NCI-H82 treated with DMSO at 0.1 percent for 48 hours (cell line): ENCODE data around the gene TBC1D5.

ENCODE experiments used
- DNase-seq: peaks from one replicate; lab custom pipeline; 2025; ENCODE audit not compliant: unreplicated experiment; lab: John Stamatoyannopoulos, UW

The TBC1D5 gene

DNA sequence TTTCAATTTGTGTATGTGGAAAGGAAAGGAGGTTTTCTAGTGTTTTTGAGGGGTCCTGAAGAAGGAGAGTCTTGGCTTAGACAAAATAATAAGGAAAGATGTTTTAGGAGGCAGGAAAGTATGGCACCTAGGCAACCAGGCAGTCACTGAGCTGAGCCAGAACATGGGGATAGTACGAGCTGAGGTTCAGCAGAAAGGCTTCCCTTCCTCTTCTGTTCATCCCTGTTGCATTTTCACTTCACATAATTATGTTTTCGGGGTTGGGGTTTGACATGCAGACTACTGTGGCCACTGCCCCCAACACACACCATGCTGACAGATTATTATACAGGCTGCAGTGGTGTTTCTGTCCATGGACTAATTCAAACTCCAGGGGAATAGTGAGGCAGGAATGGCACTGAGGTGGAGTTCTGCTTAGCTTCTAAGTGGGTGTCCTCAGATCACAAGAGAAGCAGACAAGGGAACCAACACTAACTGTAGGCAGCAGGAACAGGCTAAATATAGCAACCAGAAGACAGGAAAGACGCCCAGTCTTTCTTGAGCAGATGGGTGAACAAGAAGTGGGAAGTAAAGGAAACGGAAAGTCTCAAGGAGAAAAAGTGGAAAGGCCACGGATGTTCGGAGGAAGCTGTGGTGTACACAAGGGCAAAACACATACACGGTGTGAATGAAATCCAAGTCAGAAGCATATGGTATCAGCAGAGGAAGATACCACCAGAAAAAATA lies 551.9 kb downstream of the TBC1D5 start:
- DNase-seq = no peak

DNA sequence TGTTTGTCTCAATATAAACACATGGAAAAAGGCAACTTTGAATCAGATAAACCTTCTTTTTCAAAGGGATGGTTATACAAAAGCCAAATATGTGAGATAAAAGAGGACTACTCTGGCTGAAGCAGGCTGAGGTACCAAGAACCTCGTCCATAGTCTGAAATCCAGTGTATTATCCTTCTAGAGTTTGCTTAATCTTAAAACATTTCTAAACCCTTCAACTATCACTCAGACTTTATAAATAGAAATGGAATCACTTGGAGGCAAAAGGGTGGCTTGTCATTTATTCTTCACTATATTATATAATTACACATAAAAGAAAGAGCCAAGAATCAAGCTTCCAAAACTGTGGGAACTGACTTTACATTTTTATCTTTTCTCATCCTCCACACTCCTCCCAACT lies 554.1 kb downstream of the TBC1D5 start:
- DNase-seq = no peak

DNA sequence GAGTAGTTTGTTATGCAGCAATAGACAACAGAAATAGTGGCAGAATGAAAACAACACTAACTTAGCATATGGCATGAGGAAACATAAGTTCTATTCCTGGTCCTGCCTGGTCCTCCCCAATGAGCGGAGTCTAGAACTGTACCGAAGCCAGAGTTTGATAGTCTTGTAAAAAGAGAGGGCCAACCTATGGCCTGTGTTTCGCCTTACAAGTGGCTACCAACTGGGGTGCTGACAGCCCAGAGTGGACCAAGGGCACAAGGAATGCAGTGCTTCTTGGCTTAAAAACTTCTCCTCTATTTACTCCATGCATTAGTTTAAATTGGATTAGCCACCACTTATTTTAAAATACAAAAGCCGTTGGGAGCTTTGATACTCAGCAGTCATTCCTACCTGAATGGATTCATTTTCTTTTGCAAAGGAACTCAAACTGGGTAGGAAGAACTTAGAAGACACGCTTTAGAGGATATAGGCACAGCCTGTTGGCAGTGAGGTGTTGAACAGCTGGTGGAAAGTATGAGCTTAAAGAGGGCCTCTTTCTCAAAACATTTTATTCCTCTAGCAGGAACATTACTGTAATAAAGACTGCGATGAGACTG lies 554.7 kb downstream of the TBC1D5 start:
- DNase-seq = no peak

DNA sequence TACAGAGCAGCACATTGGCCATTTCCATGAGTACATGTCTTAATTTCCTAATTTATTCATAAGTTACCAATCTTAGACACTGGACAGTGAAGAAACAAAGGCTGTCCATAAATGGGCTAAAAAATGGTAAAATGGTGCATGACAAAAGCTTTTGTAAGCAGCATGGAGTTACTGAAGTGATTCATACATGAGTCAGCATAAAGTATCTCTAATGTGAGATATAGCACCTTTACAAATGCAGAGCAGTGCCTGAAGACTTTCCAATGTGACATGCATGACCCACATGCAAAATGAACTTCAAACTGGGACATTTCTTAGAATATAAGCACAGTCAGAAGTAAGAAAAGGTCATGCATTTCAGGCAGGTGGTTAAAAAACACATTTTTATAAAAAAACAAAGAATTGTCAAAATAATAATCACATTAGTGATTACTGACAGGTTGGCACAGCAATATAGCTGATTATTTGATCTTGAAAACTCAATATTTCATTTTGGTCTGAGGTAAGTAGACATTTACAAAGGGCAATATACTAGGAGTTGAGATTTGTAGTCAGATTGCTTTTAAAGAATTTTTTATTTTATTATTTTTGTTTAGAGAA lies 558.4 kb downstream of the TBC1D5 start:
- no peak for DNase-seq

DNA sequence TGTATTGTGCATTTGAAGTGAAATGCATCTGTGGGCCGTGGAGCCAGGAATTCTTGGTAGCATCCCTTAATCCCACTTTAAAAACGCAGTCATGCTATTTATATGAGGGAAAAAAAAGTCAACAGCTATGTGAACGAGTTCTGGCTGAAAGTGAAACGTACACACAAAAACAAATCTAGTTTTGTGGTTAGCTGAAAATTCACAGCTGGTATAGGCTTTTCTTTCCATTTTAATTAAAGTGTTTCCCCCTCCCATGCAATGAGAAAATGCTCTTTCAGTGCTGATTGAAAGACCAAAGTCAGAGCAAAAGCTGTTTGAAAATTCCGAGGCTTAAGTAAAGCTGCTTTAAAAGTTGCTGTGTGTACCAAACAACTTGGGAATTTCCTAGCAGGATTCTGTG lies 560.3 kb downstream of the TBC1D5 start:
- DNase-seq = no peak

DNA sequence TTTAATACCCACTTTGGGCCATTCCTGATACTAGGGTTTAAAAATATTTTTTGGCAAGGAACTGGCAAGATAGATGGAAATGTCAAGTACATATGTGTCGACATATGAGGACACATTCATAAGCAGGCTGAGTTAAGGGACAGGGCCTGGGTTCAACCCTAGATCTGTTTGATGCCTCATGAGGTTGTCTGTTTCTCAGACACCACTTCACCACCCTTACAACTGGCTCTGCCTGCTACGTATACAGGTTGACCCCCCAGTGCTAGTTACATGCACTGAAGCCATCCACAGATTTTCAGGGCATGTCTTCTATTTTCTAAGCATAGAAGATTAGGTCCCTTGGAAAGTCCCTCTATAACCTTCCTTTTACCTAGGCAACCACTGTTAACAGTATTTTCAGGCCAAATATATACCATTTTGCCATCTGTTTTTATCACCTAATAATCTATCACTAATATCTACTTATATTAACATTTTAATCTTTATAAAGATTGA lies 561.0 kb downstream of the TBC1D5 start:
- DNase-seq = no peak

DNA sequence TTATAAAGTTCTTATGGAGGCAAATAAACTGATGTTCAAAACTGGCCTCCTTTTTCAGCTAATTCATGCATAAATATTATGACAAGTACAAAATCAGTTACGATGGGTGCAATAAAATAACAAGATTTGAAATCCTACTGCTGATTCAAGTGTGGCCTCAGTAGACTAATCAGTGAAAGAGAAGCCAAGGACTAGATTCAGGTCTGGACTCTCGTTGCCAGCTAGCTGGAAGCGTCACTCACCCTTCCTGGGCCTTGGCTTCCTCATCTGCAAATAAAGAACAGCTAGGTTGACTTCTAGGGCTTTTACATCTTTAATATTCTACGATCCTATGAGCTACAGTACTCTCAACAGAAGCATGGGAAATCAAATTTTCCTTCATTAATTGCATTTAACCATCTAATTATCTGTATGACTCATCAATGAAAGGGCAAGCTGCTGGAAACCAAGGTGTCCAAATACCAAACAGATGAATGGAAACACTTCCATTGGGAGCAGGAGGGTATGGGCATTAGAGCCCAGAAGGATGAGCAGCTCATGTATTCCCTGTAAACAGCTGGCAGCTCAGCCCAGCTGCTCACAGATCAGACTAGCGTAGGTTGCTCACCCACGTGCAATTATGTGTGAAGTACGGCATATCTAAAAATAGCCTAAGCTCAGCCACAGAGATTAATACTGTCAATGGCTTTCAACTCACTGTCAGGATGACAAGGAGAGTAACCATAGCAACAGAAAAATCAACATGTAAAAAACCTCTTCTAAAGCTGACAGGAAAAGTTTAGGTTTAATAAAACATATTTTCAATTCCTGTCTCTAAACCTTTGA lies 562.8 kb downstream of the TBC1D5 start:
- peak; percentile 53 for DNase-seq

DNA sequence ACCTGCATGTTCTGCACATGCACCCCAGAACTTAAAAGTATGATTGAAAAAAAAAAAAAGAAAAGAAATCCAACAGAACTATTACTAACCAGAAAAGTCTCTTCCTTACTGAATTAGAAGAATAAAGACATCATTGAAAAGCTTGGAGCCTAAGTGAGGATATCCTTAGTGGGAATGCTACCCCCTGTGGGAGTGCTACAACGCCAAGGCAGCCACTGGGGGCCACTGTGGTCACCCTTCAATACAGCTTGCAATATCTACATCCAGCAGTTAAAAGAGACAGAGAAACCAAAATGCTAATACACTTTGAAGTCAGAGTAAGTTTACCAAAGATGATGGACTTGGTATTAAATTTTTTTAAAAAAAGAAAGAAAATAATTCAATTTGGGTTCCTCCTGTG lies 565.7 kb downstream of the TBC1D5 start:
- DNase-seq = no peak

DNA sequence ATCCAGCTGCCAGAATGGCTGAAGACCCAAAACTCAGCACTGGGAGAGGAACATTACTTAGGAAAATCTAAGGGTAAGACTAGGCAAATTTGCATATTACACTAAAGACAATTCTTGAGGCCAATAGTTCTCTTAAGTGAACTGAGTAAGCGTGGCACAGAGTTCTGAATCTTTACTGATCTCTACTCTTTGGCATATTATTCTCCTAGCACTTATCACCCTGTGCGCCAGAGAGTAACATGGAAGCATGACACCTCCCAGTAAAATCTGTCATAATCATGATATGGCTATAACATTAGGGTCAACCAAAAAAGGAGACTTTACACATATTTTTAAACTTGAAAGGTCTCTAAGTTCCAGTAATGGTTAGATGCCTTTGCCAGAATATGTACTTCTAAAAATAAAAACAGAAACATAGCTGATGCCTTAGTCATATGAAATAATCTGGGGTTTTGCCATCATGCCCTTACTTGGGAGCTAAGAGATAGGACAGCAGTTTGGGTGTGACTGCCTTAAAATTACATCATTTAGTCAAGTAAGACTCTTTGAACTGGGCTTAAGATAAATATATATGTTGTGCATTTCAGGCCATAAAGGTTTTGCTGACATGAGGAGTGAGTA lies 567.1 kb downstream of the TBC1D5 start:
- no peak for DNase-seq

DNA sequence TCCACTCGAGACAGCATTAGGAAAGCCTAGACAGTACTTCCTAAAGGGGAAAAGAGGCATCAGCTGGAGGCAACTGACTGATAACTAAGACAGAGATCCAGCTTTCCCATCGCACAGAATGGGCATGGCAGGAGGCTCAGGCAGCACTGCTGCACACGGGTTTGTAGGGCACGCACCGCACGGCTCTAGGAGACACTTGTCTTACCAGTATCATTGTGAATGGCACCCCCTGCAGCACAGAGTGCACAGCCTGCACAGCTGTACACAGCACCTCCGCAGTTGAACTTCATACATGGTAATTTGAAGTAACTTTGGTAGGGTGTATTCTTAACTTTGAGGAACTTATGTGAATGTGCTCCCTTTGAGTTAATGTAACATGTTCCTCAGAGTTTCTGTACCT lies 576.1 kb downstream of the TBC1D5 start:
- DNase-seq = no peak

DNA sequence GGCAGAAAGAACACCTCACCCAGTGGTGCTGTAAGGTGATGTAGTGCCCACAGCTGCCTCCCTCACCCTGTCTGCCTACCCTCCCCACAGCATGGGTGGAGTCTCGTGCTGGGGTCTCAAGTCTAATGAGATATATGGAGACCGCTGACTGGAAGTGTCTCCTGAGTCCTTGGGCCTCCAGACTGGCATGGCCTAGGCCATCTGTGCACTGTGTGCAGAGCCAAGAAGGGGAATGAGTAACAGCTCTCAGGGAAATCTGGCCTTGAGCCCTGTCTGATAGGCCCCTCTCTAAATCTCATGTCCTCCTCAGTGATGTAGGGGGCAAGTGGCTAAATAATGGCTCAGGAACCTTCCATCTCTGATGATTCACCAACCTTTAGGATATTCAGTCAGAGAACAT lies 580.3 kb downstream of the TBC1D5 start:
- no peak for DNase-seq

DNA sequence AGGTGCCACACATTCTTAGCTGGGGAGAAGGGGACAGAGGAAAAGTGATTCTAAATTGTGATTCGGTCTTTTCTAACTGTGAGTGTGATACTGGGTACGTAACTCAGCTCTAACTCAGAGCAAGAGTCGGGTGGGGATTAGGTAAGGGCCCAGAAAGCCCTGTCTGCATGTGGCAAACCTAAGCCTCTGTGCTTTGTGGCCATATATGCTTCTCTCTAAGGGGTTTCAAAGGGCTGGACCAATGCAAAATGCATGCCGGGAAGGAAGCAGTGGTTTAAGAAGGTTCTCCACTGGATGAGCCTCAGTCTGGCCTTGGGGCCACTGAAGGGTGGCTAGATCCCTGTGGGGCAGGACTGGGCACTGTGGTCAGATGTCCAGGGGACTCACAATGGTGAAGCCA lies 581.8 kb downstream of the TBC1D5 start:
- no peak for DNase-seq

DNA sequence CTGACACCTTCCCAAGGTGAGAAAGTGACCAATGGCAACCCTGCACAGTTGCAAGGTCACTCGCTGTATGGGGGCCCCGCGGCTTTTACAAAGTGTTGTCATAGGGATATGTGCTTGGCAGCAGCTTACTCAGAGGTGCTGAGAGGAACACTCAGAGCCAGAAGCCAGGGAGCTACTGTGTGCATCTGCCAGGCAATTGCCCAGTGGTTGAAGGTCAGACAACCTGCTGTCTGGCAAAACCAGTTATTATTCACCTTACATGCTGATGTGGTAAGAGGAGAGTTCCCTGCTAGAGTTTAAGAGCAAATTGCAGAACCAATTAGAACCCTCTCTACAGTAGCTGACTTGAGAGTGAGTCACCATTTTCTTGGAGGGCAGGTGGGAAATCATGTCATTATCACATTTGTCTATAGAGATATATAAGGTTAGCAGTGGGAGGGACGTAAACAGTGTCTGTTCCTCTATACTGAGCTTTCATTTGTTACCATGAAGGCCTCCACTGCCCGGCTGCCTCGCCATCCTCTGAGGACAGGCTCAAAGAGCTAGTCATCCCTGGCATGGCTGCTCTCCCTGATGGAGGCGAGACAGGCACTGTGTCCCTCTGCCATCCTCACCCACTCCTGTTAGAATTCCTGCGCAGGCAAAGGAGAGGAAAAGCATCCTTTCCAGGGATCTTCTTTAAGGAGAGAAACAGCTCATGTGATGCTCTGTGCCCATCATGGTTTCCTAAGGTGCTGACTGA lies 583.3 kb downstream of the TBC1D5 start:
- DNase-seq = no peak

DNA sequence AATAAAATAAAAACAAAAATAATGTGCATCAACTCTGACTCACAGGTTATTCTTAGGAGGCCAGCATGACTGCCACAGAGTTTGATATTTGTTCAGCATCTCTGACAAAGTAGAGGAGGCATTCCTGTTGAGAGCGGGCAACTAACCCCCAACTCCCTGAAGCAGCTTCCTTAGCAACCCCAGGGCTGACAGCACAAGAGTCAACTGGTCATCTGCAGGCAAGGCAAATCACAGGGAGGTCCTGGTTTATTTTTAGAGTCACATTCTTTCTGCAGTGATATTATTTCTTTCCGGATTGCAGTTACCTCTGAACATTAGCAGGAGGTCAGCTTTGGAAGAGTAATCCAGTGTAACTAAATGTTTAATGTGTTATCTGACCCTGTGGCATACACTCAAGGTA lies 584.7 kb downstream of the TBC1D5 start:
- no peak for DNase-seq

DNA sequence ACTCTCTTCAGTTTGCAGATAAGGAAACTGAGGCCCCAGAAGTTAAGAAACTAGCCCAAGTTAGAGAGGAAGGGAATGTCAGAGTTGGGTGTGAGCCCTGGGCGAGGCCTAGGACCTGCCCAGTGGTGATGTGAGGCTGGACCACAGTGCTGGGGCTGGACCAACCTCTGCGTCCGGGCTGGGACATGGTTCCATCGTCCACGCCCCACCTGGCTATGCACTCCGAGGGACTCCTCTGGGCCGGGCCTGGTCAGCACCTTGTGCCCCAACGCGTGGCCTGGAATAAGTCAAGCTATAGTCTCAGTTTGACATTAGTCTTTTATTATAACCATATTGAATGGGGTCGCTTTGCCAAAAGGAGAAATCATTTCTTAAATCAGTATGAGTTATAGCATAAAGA lies 585.6 kb downstream of the TBC1D5 start:
- no peak for DNase-seq

DNA sequence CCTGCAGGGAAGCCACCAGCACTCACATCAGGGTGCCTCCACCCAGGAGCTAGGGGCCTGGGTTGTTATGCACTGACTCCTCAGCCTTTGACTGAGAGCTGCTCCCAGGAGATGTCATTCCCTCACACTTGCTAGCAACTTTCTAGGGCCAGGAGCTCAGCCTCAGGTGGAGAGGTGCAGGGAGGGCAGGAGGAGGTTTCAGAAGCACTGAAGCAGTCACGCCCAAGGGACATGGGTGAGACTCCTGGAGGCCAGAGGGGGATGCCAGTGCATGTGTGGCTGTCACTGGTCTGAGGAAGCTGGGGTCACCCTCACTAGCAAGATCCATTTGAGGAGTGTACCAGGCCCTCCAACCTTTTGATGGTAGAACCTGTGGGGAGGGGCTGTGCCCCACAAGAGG lies 586.5 kb downstream of the TBC1D5 start:
- no peak for DNase-seq

DNA sequence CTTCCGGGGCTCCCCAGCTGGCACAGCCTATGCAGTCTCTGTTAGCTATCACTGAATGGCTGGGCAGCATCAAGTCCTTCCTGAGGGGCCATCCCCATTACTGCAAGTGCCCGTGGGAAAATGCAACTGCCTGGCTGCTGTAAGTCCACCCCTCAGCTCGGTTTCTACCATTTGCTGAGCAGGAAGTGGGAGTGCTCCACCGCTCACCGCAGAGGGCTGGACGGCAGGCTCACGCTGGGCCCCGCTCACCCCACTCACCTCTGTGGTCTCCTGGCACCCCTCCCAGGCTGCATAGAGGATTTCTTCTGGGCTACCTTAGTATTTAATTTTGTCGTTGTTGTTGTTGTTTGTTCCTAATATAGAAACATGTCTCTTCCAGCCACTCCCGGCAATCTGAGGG lies 587.5 kb downstream of the TBC1D5 start:
- DNase-seq = no peak

DNA sequence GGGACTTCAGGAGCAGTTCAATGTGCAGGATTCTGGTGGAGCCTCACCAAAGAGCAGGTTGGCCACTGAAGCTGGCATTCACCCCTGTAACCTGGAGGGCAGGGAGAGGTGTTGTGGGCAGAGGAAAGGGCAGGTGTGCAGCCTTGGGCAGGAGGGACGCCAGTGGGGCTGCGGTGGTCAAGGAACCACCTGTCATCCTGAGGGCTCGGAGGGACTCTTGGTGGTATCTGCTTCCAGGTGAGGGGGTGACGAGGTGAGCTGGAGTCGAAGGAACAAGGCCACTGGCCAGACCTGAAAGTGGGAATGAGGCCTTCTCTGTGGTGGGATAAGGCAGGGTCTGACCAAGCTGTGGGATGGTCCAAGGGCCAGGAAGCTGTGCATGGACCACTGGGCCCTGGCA lies 588.2 kb downstream of the TBC1D5 start:
- no peak for DNase-seq

DNA sequence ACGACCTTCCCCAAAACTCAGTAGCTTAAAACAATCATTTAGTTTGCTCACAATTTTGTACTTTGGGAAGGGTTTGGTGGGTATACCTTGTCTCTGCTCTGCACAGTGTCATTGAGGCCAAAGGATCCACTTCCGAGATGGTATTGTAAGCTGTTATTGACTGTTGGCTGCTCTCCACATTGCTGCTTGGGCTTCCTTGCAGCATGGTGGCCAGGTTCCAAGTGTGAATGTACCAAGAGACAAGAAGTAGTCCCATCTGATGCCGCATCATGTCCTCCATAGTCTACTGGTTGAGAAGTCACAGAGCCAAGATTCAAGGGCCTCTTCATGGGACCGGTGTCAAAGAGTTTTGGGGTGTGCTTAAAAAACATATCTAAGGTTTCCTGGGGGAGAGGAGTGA lies 589.2 kb downstream of the TBC1D5 start:
- DNase-seq = no peak

DNA sequence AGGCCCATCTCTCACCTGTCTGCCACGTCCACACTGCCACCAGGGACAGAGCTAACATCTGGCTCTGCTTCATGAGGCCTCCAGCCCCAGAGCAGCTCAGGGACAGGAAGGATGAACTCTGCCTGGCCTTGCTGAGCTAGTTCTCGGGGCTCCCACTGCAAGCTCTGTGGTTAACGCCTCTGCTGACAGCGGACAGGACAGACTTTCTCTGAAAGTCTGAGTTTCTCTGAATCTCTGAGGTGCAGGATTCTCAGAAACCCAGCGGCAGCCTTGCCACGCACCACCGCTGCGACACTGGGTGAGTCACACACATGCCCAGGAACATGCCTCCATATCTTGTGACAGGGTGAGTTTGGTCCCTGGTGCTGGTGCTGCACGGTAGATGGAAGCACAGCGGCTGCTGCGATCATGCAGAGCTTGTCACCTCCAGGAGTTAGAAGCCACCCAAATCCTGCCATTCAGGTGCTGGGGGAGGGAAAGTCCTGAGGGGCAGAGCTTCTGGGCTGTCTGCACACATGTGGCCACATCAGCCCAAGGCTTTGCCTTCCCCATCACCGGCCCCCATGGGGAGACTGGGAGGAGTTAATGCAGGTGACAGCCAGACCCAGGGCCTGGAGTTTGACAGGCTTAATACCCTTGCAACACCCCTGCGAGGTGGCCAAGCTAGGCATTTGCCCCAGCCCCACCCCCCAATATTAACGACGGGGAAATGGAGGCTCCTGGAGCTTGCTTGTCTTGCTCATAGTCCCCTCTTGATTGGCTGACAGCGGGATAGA lies 590.6 kb downstream of the TBC1D5 start:
- DNase-seq = no peak
